Erythroblast (primary cell): ENCODE results near the gene ADARB1.

Experiments used
- GATA1 ChIP-seq: IDR thresholded peaks from 2 replicates; pipeline ENCODE4 v1.6.1; 2011; ENCODE audit warnings: low read depth, mild to moderate bottlenecking, control low read depth, low read length, moderate library complexity
- POLR2A ChIP-seq: IDR thresholded peaks from 2 replicates; pipeline ENCODE4 v1.6.1; 2011; ENCODE audit warnings: mild to moderate bottlenecking, low read length

DNA sequence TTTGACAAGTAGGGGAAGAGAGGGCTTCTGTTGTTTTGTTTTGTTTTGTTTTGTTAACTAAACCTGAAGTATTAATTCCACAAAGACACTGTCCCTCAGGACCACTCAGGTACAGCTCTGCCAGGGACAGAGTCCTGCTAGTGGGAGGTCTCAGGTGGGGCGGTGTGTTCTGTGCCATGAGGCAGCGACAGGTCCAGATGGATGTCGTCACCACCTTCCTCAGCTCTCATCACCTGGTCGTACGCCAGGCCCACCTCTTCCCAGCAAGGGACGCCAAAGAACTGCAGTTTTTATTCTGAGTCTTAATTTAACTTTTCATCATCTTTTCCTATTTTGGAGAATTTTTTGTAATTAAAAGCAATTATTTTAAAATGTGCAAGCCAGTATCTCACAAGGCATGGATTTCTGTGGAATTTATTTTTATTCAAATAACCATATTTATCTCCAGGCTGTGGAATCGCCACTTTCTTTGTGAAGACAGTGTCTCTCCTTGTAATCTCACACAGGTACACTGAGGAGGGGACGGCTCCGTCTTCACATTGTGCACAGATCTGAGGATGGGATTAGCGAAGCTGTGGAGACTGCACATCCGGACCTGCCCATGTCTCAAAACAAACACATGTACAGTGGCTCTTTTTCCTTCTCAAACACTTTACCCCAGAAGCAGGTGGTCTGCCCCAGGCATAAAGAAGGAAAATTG is 150.8 kb downstream of the ADARB1 start:
- TF ChIP-seq POLR2A, result no peak
- no peak for TF ChIP-seq GATA1
